ELR (cell line): ENCODE data around the gene TCIRG1.

Experiments used
- DNase-seq: peaks from one replicate; pipeline ENCODE4 v3.0.0-alpha.2; 2015; ENCODE audit warnings: low read depth

Gene TCIRG1

DNA sequence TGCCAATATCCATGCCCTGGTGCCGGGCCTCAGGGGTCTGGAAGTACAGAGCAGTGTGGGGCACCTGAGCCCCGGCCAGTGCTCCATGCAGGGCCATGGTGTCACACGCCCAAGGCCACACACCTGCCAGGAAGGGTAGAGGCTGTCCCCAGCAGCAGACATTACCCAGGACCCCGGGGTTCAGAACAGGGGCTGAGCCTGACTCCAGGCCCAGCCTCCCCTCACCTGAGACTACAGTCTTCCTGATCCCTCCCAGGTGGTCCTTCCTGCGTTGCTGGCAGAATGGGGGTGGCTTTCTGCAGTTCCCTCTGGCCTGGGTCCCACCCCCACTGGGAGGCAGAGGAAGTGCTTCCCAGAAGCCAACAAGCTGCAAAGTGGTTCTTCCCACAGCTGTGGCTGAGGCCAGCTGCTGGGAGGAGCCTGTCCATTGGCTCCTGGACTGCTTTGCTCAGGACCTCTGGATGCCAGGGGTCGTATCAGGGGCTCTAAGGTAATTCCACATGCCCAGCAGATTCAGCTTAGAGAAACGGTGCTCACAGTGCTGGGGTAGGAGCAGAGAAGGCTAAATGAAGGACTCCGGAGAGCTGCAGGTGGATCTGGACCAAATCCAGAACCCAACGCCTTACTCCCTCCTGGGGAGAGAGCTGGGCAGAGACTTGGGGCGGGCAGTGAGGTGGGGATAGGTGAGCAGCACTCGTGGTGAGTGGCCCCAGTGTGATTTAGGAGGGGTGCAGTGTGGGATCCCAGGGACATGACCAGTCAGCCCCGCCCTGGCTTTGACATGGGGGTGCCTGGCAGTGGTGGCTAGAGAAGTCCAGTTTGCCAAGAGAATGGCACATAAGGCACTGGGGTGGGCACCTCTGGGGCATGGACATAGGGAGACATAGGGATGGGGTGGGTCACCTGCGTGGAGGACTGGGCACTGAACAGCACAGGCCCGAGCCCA, 12.6 kb downstream of the TCIRG1 start:
- no peak for DNase-seq

DNA sequence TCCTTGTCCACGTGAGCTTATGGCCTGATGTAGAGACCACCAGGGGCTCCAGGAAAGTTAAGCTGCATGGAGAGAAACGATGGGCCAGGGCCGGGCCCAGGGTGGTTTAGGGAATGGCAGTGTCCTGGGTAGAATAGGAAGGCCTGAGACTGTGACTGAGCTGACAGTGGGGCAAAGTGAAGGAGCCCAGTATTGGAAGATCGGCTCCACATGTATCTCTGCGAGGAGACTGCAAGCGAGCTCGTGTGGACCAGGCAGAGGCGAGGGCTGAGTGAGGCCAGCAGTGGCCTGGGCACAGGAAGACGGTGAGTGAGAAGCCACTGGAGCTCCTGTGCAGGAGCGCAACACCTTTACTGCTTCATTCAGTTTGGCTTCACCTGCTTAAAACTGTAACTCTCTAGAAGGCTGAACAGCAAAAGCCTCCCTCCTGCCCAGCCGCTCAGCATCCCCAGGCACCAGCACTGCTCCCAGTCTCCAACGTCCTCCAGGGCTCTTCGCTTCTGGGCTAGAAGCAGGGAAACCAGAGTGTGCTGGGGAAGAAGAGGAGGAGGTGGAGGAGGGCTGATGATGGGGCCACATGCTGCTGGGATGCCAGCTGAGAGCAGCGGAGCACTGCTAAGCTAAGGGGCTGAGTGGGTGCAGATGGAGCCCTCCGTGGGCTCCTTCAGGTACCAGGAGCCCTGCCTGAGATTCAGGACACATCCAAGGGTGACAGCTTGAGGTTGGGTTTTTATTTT, 13.5 kb downstream of the TCIRG1 start:
- DNase-seq = no peak

DNA sequence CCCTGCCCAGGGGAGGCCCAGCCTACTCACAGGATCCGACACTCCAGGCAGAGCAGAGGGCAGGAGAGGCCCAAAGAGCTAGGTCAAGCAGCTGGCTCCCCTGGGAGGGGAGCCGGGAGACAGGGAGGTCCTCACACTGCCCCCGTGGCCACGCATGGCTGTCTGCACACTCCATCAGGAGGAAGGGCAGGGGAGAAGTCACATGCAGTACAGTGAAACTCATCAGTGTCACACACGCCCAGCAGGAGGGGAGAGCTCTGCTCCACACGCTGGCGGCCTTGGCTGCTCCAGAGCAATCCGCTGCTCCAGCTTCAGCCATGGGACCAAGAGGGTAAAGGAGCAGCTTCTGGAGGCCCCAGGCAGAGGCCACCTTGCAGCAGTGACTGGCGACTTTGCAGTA, 14.3 kb downstream of the TCIRG1 start:
- DNase-seq = no peak

DNA sequence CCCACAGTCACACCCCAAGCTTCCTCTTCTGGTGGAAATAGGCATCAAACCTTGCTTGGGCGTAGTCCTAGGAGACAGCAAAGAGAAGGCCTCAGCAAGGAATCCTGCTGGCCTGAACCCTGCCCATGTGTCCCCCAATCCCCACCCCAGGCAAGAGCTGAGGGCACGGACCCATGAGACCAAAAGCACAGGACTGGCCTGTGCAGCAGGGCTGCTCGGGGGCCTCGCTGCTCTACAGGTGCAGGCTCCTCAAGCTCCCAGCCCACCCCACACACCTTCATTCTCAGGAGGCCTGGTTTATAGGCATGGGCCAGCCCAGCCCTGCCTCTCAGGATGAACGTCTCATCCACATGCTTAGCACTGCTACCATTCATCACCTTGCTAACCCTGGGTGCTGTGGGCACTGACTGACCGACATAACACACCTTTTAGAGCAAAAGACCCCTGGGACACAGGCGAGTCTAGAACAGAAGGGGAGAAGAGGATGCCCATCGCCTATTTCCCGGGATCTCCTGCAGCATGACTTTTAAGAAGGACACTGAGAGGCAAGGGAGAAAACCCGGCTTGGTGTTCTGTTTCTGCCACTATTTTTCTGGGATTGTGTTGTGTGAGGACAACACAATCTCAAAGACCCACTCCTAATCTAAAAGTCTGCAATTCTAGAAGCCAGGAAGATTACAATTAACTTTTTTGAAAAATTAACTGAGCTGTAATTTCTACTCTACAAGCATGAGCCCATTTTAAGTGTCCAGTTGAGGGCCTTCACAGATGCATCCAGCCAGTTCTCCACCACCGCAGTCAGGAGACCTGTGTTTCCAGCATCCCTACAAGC, 15.4 kb downstream of the TCIRG1 start:
- DNase-seq = no peak

DNA sequence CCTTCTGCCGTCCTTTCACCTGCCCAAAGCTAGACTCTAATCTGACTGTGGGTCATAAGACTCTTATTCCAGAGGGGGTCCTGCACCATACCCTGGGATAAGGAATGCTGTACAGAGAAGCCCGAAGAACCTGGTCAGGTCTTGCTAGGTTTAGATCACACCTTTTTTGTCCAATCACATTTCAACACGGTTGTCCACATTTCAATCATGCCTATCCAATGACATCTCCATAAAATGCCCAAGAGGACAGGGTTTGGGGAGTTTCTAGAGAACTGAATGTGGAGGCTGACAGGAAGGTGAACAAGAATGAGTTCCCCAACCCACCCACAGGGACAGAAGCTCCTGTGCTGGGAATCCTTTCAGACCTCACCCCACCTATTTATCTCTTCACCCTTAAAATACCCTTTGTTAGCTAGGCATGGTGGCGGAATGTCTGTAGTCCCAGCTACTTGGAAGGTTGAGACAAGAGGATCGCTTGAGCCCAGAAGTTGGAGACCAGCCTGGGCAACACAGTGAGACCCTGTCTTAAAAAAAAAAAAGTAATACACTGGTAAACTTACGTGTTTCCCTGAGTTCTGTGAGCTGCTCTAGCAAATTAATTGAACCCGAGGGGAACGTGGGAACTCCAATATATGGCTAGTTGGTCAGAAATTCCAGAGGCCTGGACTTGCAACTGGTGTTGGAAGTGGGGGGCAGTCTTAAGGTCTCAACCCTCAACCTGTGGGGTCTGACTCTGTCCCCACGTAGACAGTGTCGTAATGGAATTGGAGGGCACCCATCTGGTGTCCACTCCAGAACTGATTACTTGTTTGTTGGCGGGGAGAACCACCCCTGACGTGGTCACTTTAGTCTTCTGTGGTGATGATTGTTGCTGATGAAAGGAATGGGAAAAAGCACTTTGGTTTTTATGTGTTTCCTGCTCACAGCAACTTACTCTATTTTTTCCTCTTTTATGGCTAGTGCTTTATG, 17.8 kb downstream of the TCIRG1 start:
- DNase-seq = no peak

DNA sequence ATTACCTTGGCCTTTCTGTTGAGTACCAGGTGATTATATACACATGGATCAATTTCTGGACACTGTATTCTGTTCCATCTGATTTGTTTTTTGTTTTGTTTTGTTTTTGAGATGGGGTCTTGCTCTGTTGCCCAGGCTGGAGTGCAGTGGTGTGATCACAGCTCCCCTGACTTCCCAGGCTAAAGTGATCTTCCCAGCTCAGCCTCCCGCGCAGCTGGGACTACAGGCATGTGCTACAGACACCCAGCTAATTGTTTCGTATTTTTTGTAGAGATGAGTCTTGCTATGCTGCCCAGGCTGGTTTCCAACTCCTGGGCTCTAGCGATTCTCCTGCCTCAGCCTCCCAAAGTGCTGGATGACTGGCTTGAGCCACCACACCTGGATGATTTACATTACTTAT, 19.0 kb downstream of the TCIRG1 start:
- no peak for DNase-seq

DNA sequence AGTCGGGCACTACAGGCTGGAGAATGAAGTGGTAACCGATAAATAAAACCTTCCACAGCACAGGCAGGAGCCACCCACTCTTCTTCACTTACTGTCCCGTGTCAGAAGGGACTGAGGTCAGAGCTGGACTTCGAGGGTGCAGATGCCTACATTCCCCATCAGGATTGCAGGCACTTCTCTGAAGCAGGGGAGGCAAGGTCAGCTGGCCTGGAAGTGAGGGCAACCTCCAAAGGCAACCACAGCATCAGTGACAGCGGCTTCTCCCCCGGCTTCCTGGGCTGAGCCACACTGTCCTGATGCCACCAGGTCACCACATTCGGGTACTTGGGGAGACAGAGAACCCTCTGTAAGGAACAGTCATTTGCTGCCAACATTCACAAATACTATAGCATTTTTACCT, 22.7 kb downstream of the TCIRG1 start:
- no peak for DNase-seq

DNA sequence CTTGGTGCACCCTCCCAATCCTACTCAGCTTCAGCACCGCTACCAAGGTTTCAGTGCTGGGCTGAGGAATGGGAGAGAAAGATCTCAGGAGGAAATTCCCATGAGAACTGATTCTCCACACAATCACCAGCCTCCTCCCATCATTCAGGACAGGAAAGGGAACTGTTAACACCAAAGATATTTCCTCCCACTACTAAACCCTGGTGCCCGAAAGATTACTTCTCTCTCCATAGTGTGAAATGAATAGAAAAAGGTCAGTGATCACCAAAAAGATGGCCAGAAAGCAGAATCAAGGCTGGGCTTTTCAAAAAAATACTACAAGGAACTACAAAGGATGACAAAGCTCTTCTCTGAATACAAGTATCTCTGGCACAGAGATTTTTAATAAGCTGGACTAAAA, 26.1 kb downstream of the TCIRG1 start:
- DNase-seq = no peak

DNA sequence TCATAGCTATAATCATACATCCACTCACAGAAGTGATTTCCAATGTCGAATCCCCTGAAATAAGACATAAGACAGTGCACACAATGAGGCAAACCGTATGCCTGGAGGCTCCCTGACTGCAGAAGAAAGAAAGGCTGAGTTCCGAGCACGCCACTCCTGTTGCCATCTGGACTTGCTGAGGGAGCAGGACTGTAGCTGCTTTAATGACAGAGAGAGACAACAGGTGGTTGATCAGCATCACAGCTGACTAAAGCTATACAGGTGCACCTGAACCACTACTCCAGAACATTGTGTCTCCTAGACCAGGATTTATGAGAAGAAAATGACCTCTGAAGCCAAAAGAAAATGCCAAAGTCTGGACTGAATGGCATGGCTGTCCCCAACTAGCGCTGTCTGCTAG, 27.0 kb downstream of the TCIRG1 start:
- DNase-seq = no peak

DNA sequence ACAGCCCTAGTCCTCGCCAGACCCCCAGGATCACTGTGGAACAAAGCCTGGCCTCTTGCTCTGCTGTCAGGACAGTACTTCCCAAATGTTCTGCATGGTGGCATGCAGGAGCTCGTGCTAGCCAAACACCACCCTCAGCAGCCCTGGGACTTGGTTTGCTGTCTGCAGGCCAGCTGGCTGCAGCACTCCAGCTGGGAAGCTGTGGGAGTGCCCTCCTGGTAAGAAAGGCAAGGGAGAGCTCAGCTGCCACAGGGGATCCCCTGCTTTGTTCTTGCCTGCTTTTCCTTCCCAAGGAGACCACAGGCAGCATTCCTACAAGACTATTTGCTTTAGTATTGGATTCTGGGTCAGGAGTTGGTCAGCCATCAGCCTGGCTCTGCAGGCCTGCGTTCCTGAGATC, 27.9 kb downstream of the TCIRG1 start:
- DNase-seq = no peak

DNA sequence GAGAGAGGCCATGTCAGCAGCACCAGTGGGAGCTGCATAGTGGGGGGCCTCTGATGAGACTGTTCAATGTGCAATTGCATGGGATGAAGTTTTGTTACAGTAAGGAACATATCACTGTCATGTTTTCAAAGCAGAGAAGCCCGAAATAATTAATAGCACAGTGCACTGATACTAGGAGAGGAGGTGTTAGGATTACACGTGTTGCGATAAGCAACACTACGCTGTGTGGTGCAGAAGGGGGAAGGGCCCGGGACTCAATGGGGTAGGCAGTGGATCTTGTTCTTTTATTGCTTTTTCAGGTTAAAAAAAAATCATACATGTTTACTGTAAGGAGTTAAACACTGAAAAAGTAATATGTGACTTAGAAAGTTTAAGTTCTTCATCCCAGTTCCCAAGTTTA, 29.2 kb downstream of the TCIRG1 start:
- DNase-seq = no peak

DNA sequence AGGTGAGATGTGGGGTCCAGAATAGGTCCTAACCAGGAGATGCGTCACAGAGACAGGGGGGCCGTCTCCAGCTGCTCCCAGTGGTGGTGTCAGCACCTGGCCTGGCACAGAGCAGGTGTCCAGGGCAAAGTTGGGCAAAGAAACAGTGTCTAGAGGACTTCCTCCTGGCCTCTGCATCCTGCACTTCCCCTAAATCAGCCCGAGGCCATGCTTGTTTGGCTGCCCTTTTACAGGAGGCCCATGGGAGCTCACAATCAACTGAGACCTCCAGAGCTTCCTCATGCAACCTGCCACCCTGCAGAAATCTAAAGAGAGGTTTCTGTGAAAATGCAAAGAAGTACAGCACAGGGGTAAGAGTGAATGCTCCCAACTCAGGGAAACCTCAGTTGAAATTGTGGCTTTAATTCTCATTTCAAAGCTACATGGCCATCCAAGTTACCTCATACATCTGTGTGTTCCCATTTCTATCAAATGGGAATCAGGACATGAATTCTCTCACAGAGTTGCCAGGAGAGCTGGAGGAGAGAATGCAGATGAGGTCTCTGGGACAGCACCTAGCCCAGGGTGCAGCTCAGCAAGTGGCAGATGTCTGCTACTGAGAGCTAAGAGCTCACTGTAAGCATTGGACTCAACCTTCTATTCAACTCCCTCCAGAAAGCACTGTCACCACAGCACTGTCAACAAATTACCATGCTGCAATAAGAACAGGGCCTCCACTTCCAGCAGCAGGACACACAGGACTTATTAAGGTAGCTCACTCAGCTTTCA, 32.6 kb downstream of the TCIRG1 start:
- DNase-seq = no peak

DNA sequence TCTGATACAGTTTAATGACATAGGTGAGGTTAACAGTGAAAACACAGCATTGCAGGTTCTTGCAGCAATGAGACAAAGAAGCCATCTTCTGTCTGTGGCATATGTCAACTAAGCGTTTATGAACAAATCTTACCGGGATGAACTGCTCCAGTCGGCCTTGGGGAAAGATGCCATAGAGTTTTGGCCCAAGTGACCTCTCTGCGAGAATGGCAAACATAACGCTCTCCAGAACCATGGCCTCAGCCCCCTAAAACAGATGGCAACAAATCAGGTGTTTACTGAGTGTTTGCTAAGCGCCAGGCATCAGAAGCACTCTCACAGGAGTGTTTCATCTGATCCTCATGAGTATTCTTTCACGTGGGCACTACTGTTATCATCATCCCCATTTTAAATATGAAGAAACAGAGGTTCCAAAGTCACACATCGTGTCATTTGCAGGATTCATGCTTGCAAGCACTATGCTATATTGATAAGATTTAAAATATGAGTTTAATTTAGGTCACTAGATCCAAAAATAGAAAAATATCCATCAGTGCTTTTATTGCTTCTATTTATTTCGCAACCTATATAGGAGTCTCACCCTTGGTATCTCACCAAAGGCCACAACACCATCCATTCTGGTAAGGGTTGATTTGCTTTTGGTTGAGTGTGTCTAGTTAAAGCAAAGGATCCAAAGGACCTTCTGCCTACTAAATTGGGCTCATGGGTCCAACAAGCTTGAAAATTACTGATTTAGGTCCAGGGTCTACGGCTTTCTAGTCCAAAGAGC, 35.9 kb downstream of the TCIRG1 start:
- no peak for DNase-seq

DNA sequence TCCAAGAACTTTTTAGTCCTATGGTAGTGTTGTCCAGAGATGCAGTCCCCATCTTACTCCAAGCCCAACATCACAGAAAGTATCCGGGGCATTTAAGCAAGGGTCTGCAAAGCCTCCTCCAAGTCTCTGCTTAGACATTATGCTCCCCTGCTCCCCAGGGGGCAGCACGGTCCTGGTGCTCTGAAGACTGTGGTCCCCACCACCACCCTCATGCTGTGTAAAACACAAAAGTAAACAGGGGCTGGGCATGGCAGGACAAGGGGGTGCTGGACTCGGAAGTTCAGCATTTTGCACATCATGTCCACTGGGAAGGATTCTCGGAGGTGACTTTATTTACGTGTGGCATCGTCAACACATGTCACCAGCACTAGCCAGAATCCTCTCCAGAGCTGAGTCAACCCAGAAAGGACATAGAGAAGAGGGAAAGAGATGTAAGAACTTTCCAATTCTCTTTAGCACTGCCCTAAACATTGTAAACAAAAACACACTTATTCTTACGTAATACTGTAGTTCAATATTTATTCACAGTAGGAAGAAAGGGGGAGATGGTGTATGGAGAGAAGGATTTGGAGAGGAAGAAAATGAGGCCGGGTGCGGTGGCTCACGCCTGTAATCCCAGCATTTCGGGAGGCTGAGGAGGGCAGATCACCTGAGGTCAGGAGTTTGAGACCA, 37.7 kb downstream of the TCIRG1 start:
- DNase-seq = no peak

DNA sequence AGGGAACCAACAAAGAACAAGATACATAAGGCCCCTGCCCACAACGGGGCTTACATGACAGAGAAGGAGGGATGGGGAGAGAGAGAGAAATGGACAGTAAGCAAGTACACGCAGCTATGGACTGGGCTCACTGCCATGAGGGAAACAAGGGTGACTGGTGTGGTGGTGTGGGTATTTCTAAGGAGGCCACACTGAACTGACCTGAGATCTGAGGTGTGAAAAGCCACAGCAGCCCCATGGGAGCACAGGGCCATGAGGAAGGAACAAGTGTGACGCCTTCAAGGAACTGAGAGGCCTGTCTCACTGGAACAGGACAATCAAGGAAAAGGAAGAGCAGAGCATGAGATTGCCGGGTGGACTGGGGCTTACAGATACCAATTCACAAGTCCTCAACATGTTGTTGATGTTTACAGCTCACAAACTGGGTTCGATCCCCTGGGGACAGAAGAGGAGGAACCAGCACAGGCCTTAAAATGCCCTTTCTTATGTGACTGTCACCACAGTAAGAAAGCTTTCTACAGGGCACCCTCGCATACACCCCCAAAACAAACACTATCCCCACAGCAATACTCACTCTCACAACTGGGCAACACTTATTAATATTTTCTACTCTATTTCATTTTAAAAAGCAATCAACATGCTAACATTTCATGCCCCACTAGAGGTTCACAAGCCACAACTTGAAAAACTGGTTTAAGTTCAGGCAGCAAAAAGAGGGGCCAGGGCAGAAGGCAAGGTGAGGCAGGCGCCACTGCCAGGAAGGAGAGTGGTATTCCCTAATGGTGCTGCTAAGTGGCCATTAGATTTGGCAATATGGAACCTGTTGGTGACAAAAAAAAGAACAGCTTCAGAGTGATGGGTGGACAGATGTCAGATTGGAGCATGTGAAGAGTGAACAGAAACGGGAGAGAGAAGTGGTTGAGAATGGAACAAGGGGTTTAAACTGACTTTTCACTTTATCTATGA, 39.1 kb downstream of the TCIRG1 start:
- no peak for DNase-seq

DNA sequence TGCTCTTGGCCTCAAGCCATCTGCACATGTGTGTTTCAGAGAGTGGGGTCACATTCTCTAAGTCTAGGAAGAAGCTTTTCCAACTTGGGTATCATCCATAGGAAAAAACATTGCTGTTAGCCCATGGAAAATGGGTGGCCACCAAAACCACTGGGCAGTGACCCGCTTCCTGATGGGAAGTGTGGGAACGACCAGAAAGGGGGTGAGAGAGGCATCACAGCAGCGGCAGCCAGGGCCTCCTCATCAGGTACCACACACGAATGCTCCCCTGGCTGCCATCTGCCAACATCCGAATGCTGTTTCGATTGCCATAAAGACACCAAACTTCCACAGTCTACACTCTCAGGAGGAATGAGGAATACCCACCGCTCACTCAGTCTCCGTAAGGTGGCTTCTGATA, 42.0 kb downstream of the TCIRG1 start:
- no peak for DNase-seq

DNA sequence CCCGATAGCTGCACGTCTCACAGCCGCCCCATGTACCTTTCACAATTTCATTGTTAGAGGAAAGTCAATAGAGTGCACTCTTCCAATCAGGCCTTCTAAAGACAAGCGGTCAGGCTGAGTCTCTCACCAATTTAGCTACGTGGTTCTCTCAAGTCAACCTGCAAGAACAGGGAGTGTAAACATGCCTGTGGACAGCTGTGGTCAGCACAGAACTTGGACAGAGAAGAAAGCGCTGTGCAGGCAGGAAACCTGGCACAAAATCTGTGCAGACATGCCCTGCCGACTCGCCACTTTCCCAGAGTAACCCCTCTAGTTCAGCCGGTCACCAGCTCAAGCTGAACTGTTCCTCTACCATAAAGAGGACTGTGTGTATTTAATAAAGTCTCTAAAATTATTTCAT, 42.9 kb downstream of the TCIRG1 start:
- no peak for DNase-seq

DNA sequence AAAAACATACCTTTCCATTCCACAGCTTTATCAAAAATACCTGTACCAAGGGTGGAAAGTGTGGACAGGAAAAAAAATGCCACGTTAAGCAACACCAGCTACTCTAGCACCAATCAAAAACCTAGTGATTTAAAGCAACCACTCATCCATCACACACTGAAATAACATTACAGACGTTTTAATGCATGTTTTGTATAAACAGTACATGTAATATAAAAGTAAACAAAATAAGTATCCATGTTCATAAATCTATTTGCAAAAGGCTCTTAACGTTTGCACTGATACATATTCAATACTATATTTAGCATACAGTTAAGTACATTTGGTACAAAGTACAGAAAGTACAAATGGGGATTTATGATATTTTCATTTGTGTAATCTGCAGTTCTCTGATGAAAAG, 43.7 kb downstream of the TCIRG1 start:
- DNase-seq = no peak
